Osteoblast (primary cell): ENCODE data around the gene UBE2E1. TPM values are rescaled to one million over a fixed set of nuclear protein-coding genes. Genes with fewer than 3 reads are reported as not detected.

Experiments used
- DNase-seq: peaks from one replicate; pipeline ENCODE4 v3.0.0; 2011; ENCODE audit warnings: low spot score, mixed read lengths; ENCODE audit not compliant: insufficient read length; ENCODE audit errors: missing footprints
- H2AFZ ChIP-seq: 2 replicates; pipeline ENCODE4 v1.6.0; 2011; ENCODE audit warnings: mild to moderate bottlenecking, low read length
- H3K27ac ChIP-seq: 2 replicates; pipeline ENCODE4 v1.5.1; 2011; ENCODE audit warnings: mild to moderate bottlenecking, low read depth, low read length, moderate library complexity
- H3K27me3 ChIP-seq: 2 replicates; pipeline ENCODE4 v1.6.0; 2012; ENCODE audit warnings: mild to moderate bottlenecking, control low read depth, inconsistent platforms, low read length, moderate library complexity; ENCODE audit not compliant: insufficient read depth
- H3K36me3 ChIP-seq: 2 replicates; pipeline ENCODE4 v1.5.1; 2011; ENCODE audit warnings: mild to moderate bottlenecking, low read length, control low read depth, moderate library complexity; ENCODE audit not compliant: insufficient read depth
- H3K4me1 ChIP-seq: 2 replicates; pipeline ENCODE4 v1.5.1; 2011; ENCODE audit warnings: mild to moderate bottlenecking, low read length, control low read depth, moderate library complexity; ENCODE audit not compliant: insufficient read depth
- H3K4me2 ChIP-seq: 2 replicates; pipeline ENCODE4 v1.6.0; 2011; ENCODE audit warnings: mild to moderate bottlenecking, low read length; ENCODE audit not compliant: insufficient read depth
- H3K4me3 ChIP-seq: fragments of 200-600 bp; sonication (generic); 3 replicates; pipeline ENCODE4 v1.5.1; 2012; ENCODE audit warnings: mild to moderate bottlenecking, low read length, inconsistent platforms; ENCODE audit not compliant: insufficient read depth
- H3K79me2 ChIP-seq: 2 replicates; pipeline ENCODE4 v1.6.0; 2012; ENCODE audit warnings: mild to moderate bottlenecking, low read length, control low read depth, inconsistent platforms; ENCODE audit not compliant: insufficient read depth
- H3K9me3 ChIP-seq: 2 replicates; pipeline ENCODE4 v1.5.1; 2011; ENCODE audit warnings: low read depth, low read length, control low read depth
- H4K20me1 ChIP-seq: 2 replicates; pipeline ENCODE4 v1.6.0; 2012; ENCODE audit warnings: mild to moderate bottlenecking, low read length, control low read depth; ENCODE audit not compliant: insufficient read depth
- total RNA-seq: library from RNA; depleted of rRNA; stranded (reverse); fragments of >200 nt; gene quantifications from 2 replicates; pipeline ENCODE4 v1.2.3, GENCODE V29; 2012
- TF ChIP-seq, protein P1 (sequence below): IDR thresholded peaks from 2 replicates; pipeline ENCODE4 v1.5.1; 2011; ENCODE audit warnings: mild to moderate bottlenecking, low read depth, low read length, moderate library complexity; ENCODE audit errors: extremely low read depth

The UBE2E1 gene
- total RNA-seq, 1 donor: 98.1 TPM

GRCh38 chr3:23830869-23831484 is 25.2 kb downstream of the UBE2E1 start:
- H3K79me2 ChIP-seq: peaks cover 27% of the 10 kb centered on the region
- H3K4me3 ChIP-seq: no peak overlapping the region
- no peak overlapping the region for H3K4me2 ChIP-seq
- no peaks in the 10 kb centered on the region for H3K27me3 ChIP-seq
- DNase-seq: no peak
- no peaks in the 10 kb centered on the region for H3K36me3 ChIP-seq
- no peak overlapping the region for H3K27ac ChIP-seq
- H3K4me1 ChIP-seq: no peaks in the 10 kb centered on the region
- peaks cover 26% of the 10 kb centered on the region for H4K20me1 ChIP-seq
- H3K9me3 ChIP-seq: no peaks in the 10 kb centered on the region
- no peak overlapping the region for H2AFZ ChIP-seq
- TF ChIP-seq, protein P1, sequence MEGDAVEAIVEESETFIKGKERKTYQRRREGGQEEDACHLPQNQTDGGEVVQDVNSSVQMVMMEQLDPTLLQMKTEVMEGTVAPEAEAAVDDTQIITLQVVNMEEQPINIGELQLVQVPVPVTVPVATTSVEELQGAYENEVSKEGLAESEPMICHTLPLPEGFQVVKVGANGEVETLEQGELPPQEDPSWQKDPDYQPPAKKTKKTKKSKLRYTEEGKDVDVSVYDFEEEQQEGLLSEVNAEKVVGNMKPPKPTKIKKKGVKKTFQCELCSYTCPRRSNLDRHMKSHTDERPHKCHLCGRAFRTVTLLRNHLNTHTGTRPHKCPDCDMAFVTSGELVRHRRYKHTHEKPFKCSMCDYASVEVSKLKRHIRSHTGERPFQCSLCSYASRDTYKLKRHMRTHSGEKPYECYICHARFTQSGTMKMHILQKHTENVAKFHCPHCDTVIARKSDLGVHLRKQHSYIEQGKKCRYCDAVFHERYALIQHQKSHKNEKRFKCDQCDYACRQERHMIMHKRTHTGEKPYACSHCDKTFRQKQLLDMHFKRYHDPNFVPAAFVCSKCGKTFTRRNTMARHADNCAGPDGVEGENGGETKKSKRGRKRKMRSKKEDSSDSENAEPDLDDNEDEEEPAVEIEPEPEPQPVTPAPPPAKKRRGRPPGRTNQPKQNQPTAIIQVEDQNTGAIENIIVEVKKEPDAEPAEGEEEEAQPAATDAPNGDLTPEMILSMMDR: no peak

DNA sequence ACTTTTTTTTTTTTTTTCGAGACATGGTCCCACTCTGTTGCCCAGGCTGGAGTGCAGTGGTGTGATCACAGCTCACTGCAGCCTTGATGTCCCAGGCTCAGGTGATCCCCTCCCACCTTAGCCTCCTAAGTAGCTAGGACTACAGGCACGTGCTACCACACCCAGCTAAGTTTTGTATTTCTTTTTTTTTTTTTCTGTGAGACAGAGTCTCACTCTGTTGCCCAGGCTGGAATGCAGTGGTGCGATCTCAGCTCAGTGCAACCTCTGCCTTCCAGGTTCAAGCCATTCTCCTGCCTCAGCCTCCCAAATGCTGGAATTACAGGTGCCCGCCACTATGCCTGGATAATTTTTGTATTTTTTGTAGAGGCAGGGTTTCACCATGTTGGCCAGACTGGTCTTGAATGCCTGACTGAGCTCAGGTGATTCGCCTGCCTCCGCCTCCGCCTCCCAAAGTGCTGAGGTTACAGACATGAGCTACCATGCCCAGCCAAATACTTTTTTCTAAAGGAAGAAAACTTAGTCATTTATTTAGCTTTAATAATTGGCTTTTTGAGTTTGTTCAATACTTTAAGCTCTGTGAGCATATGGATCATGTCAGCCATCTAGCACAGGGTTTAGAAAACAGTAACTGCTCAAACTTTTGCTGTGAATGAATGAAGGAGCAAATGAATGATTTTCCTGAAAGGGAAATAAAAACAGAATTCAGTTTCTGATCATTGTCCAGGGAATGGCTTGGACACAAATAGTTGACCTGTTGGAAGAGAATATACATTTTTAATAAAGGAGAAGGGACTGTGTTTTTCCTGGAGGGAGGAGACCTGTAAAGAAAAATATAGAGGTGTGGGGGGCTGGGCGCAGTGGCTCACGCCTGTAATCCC is 26.0 kb downstream of the UBE2E1 start:
- H3K36me3 ChIP-seq: no peaks in the 10 kb centered on the region
- peaks cover 19% of the 10 kb centered on the region for H4K20me1 ChIP-seq
- H2AFZ ChIP-seq: no peak overlapping the region
- peak; percentile 14 for DNase-seq
- peaks cover 24% of the 10 kb centered on the region for H3K79me2 ChIP-seq
- H3K4me2 ChIP-seq: no peak overlapping the region
- no peaks in the 10 kb centered on the region for H3K9me3 ChIP-seq
- no peak overlapping the region for H3K27ac ChIP-seq
- no peaks in the 10 kb centered on the region for H3K4me1 ChIP-seq
- H3K4me3 ChIP-seq: no peak overlapping the region
- H3K27me3 ChIP-seq: no peaks in the 10 kb centered on the region
- TF ChIP-seq, protein P1: no peak

DNA sequence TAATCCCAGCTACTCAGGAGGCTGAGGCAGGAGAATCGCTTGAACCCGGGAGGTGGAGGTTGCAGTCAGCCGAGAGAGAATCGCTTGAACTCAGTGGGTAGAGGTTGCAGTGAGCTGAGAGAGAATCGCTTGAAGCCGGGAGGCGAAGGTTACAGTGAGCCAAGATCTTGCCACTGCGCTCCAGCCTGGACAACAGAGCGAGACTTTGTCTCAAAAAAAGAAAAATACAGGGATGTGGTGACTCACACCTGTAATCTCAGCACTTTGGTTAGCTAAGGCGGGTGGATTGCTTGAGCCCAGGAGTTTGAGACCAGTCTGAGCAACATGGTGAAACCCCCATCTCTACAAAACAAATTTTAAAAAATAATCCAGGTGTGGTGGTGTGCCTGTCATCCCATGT is 26.8 kb downstream of the UBE2E1 start:
- peaks cover 26% of the 10 kb centered on the region for H3K79me2 ChIP-seq
- no peaks in the 10 kb centered on the region for H3K9me3 ChIP-seq
- H3K27me3 ChIP-seq: no peaks in the 10 kb centered on the region
- H3K4me1 ChIP-seq: no peaks in the 10 kb centered on the region
- no peak overlapping the region for H3K27ac ChIP-seq
- peaks cover 19% of the 10 kb centered on the region for H4K20me1 ChIP-seq
- H3K4me2 ChIP-seq: no peak overlapping the region
- no peak for DNase-seq
- H2AFZ ChIP-seq: no peak overlapping the region
- no peak overlapping the region for H3K4me3 ChIP-seq
- TF ChIP-seq, protein P1: no peak
- no peaks in the 10 kb centered on the region for H3K36me3 ChIP-seq
